Upper lobe of left lung (tissue), 6 donors: Measurements from ENCODE around the gene ZNF285. TPM values are rescaled to one million over a fixed set of nuclear protein-coding genes. Genes with fewer than 3 reads are reported as not detected.
"Not testable (repeated sequence)": the region's sequence is repeated elsewhere in the genome, so short reads cannot be mapped to it uniquely, and the experiment has no call there.

Source experiments
- ATAC-seq, 2 donors: fragments of 200-7000 bp; cut with Tn5 transposase; one replicate each; pipeline ENCODE4 v1.9.1; 2022; ENCODE audit warnings: mild to moderate bottlenecking in 2 of 2, moderate library complexity in 2 of 2; ENCODE audit not compliant: low FRiP score in 2 of 2
- DNase-seq, 2 donors: peaks; one replicate each; pipeline ENCODE4 v3.0.0-alpha.2; 2019 to 2020
- H3K27ac ChIP-seq, 4 donors: fragments of 200-600 bp; sonication (generic); one replicate each; pipeline ENCODE4 v1.5.1; 2016 to 2019
- H3K27me3 ChIP-seq, 4 donors: fragments of 200-600 bp; sonication (generic); one replicate each; pipeline ENCODE4 v1.5.1; 2017 to 2019
- H3K36me3 ChIP-seq, 4 donors: fragments of 200-600 bp; sonication (generic); one replicate each; pipeline ENCODE4 v1.5.1; 2016 to 2019
- H3K4me1 ChIP-seq, 4 donors: fragments of 200-600 bp; sonication (generic); one replicate each; pipeline ENCODE4 v1.5.1; 2018 to 2019
- H3K4me3 ChIP-seq, 4 donors: fragments of 200-600 bp; sonication (generic); one replicate each; pipeline ENCODE4 v1.5.1; 2017 to 2019; ENCODE audit warnings: mild to moderate bottlenecking in 2 of 4, moderate library complexity in 1 of 4
- H3K9me3 ChIP-seq, 4 donors: fragments of 200-600 bp; sonication (generic); one replicate each; pipeline ENCODE4 v1.5.1; 2018 to 2019
- EP300 ChIP-seq, 4 donors: sonication (generic); formaldehyde crosslinking; IDR thresholded peaks; one replicate each; pipeline ENCODE4 v1.5.1; 2017; ENCODE audit warnings: antibody characterized with exemption in 4 of 4, control low read depth in 2 of 4
- POLR2A ChIP-seq, 4 donors: fragments of 450-650 bp; IDR thresholded peaks; one replicate each; pipeline ENCODE4 v1.5.1; 2016 to 2017; ENCODE audit warnings: antibody characterized with exemption in 4 of 4, mild to moderate bottlenecking in 2 of 4
- POLR2AphosphoS5 ChIP-seq, 2 donors: sonication (generic); formaldehyde crosslinking; IDR thresholded peaks; one replicate each; pipeline ENCODE4 v1.5.1; 2017; ENCODE audit warnings: antibody characterized with exemption in 2 of 2
- WGBS, 2 donors: methylation state at CpG; one replicate each; pipeline ENCODE4 v1.1.5; 2017 to 2018; 5-methylcytosine and 5-hydroxymethylcytosine counted together
- total RNA-seq, 6 donors: library from RNA; depleted of rRNA in 4 of 6; stranded (reverse); fragments of >200 nt in 4 of 6; gene quantifications; one replicate each; pipeline versions ENCODE4 v1.1.0 to v1.2.1, GENCODE V29; 2016 to 2021
- TF ChIP-seq, protein P1 (sequence below), 6 experiments: fragments of 450-650 bp in 4 of 6; fragments of 200-600 bp in 2 of 6; sonication (generic) in 2 of 6; IDR thresholded peaks; one replicate each; pipeline ENCODE4 v1.5.1; 2016 to 2019; ENCODE audit warnings: antibody characterized with exemption in 6 of 6
- donor health status: DM: no; HTN: no; CAD: no; lungs with moderate emphysema.
- donor health status: DM: no; HTN: yes; CAD: no; lungs with severe emphysema.

The ZNF285 gene
- total RNA-seq, 6 donors from 2014 or later, result 0.61 to 3.8 (median 1.3) TPM; not detected in 1

DNA sequence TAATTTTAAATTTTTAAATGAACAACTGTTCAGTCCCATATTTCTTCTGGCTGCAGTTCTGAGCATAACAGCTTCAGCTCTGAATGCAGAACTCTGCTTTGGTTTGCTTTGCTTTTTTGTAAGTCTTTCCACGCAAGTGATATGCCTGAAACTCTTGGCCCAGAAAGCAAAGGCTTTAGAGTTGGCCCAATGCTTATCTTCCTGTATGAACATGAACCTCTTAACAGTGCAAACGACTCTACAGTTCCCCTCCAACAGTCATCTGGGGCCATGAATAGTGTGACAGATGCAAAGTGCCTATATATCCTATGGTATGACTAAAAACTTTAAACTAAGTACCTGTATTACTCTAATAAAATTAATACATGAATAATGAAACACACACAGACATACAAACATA, 59.6 kb downstream of the ZNF285 start:
- ATAC-seq (no peak), DNase-seq (no peak)
- TF ChIP-seq, protein P1, sequence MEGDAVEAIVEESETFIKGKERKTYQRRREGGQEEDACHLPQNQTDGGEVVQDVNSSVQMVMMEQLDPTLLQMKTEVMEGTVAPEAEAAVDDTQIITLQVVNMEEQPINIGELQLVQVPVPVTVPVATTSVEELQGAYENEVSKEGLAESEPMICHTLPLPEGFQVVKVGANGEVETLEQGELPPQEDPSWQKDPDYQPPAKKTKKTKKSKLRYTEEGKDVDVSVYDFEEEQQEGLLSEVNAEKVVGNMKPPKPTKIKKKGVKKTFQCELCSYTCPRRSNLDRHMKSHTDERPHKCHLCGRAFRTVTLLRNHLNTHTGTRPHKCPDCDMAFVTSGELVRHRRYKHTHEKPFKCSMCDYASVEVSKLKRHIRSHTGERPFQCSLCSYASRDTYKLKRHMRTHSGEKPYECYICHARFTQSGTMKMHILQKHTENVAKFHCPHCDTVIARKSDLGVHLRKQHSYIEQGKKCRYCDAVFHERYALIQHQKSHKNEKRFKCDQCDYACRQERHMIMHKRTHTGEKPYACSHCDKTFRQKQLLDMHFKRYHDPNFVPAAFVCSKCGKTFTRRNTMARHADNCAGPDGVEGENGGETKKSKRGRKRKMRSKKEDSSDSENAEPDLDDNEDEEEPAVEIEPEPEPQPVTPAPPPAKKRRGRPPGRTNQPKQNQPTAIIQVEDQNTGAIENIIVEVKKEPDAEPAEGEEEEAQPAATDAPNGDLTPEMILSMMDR (IDR thresholded peaks at IDR 0.05), result no peak
- no peak for TF ChIP-seq EP300 (IDR thresholded peaks at IDR 0.05)
- no peak for TF ChIP-seq POLR2A (IDR thresholded peaks at IDR 0.05)
- no peak for TF ChIP-seq POLR2AphosphoS5 (IDR thresholded peaks at IDR 0.05)
- WGBS, 2 donors, result 82 to 91% methylated on average over 2 of the region's 2 CpGs
- Histone ChIP-seq H3K4me1 (no peaks in the 10 kb centered on the region), H3K4me3 (no peak overlapping the region), H3K9me3 (peaks cover 17 to 73% (median 55%) of the 10 kb centered on the region in 4 donors), H3K27ac (no peak overlapping the region), H3K27me3 (no peaks in the 10 kb centered on the region), H3K36me3 (peaks cover 0 to 33% (median 25%) of the 10 kb centered on the region in 4 donors)

- not testable (repeated sequence) for H3K4me1 ChIP-seq, H3K27ac ChIP-seq, H3K27me3 ChIP-seq, DNase-seq, H3K4me3 ChIP-seq, ATAC-seq
- 52 to 75% methylated on average over 3 of the region's 3 CpGs for WGBS, 2 donors
- Histone ChIP-seq H3K9me3 (peaks cover 32 to 78% (median 72%) of the 10 kb centered on the region in 4 donors), H3K36me3 (peaks cover 17 to 91% (median 70%) of the 10 kb centered on the region in 4 donors)
Observed at GRCh38 chr19:44334639-44335038, 66.8 kb downstream of the ZNF285 start.

Other genes with a start within 250 kb of the ZNF285 start
- 10 to 100 TPM in 5 of 6 donors, 1 to 10 TPM in 1; 6.8 to 25.8 (median 14.4) TPM for gene ZNF226, start 236.5 kb downstream of the ZNF285 start, total RNA-seq
- 10 to 100 TPM in 4 of 6 donors, 1 to 10 TPM in 2; 5.3 to 23.0 (median 16.8) TPM for gene ZNF227, start 189.1 kb downstream of the ZNF285 start, total RNA-seq
- under 1 TPM in 4 of 6 donors, not detected in 2; 0.15 to 0.44 (median 0.25) TPM for gene ZNF233, start 141.7 kb downstream of the ZNF285 start, total RNA-seq
- gene ZNF235, start 96.6 kb downstream of the ZNF285 start, total RNA-seq, result 10 to 100 TPM in 2 of 6 donors, 1 to 10 TPM in 4; 3.0 to 16.8 (median 8.3) TPM
- 1 to 10 TPM in 5 of 6 donors, under 1 TPM in 1; 0.44 to 6.3 (median 4.0) TPM for gene ZNF112, start 44.9 kb downstream of the ZNF285 start, total RNA-seq
- gene ZNF229, start 46.9 kb upstream of the ZNF285 start, total RNA-seq, result 1 to 10 TPM; 1.4 to 2.2 (median 1.8) TPM
- 10 to 100 TPM in 3 of 6 donors, 1 to 10 TPM in 3; 6.3 to 14.3 (median 10.0) TPM for gene ZNF180, start 98.9 kb upstream of the ZNF285 start, total RNA-seq
- not detected for gene CEACAM20, start 128.1 kb upstream of the ZNF285 start, total RNA-seq
- gene IGSF23, start 212.0 kb upstream of the ZNF285 start, total RNA-seq, result not detected
- gene PVR, start 242.3 kb upstream of the ZNF285 start, total RNA-seq, result 10 to 100 TPM; 40.5 to 89.7 (median 44.2) TPM